NCI-H1105 (cell line): Measurements from ENCODE around the gene ARHGAP32.
"Not testable (repeated sequence)": the region's sequence is repeated elsewhere in the genome, so short reads cannot be mapped to it uniquely, and the experiment has no call there.

Experiments
- DNase-seq: peaks from one replicate; lab custom pipeline; 2025; lab: John Stamatoyannopoulos, UW

ARHGAP32 gene

GRCh38 chr11:129202646-129203045 lies 10.5 kb upstream of the ARHGAP32 start:
- DNase-seq = no peak

DNA sequence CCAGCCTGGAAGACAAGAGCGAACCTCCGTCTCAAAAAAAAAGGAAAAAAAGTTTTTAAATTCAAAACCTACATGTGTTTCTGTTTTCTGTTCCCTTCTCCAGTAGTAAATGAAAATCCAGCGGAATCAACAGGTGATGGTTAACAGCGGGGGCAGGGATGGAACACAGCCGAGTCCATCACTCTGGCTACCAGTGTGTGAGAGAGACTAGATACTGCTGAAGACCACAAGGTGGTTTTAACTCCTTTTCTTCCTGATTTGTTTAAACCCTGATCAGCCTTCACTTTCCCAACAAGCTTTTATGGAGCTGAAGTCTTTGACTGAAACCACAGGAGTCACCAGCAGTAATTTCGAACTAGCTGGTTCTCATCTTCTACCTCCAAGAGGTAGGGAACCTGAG lies 3.6 kb upstream of the ARHGAP32 start:
- DNase-seq = no peak

DNA sequence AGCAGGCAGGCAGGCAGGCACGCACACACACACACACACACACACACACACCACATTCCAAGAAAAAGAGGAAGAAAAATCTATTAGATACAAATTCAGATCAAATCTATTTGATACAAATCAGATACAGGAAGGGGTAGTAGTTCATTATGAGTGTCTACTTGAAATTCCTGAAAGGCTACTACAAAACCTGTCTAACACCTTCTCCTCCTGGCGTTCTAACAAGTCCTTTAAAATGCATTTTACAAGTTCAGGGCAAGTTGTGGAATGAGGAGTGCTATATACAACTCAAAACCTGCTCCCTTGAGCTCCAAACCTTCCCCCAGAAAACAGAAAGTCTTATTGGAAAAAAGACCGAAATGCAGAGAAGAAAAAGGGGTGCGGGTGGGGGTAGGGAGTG lies 476 bp downstream of the ARHGAP32 start:
- DNase-seq = no peak

DNA sequence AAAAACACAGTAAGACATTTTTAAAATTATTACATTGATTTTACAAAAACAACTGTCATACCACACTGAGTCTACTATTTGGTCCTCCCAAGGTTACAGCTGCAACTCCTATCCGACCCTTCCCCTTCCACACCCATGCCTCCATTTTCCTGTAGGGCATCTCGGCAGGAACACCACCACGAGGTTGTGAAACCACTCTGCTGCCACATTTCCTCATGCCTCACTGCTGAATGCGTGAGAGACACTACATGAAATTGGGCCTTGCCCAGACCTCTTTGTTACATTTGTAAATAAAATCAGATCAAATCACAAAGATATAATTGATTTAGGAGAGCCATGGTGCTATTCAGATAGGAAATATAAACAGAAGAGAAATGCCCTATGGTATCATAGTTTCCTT lies 2.0 kb downstream of the ARHGAP32 start:
- DNase-seq = no peak

DNA sequence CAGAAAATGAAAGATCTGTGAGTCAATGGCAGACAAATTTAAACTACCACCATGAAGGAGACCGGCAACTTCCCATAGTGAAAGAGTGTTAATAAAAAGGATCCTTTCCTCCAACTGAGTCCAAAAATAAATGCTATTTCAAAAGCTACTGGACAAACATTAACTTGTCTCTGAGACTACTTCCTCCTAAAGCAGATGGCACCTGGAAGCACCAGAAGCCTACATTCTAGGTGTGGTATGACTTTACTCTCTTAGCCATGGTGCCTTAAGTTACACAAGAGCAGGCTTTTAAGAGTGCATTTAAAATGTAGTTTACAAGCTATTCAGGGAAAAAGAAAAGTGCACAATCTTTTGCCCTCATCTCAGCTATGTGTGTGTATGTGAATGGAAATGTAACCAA lies 2.5 kb downstream of the ARHGAP32 start:
- DNase-seq = no peak

- DNase-seq = not testable (repeated sequence)
These were observed 7.0 kb downstream of the ARHGAP32 start for GRCh38 chr11:129185082-129185481.

DNA sequence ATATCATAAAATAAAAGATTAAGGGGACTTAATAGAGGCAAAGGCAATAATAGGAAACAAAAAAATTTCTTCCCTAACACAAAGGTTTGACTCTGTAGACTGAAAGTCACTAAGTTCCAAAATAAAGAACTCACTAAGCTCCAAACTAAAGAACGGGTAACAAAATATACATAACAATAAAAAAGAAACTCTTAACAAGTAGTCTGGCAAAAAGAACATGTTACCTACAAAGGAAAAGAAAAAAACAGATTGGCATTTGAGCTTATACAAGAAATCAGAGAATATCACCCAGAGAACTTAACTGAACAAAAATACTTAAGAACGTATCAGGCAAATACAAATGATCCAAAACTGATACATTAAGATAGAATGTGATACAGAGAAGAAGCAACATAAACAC lies 7.5 kb downstream of the ARHGAP32 start:
- no peak for DNase-seq

GRCh38 chr11:129167315-129167714 lies 24.8 kb downstream of the ARHGAP32 start:
- DNase-seq = no peak

DNA sequence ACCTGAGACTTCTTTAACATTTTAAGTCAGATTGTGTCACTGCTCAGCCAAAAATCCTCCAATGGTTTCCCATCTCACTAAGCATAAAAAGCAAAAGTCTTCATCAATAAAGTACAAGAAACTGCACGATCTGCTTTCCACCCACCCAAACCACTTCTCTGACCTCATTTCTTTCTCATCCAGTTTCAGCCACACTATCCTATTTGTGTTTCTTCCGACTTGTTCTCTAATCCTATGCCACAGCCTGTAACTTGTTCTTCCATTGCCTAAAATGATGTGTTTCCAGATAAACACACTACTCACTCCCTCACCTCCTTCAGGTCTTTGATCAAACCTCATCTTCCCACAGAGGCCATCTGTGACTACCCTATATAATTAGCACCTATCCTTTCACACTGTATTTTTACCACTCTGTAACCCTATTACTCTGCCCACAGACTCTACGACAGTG lies 28.4 kb downstream of the ARHGAP32 start:
- DNase-seq = no peak

GRCh38 chr11:129157080-129157479 lies 35.0 kb downstream of the ARHGAP32 start:
- DNase-seq = not testable (repeated sequence)

DNA sequence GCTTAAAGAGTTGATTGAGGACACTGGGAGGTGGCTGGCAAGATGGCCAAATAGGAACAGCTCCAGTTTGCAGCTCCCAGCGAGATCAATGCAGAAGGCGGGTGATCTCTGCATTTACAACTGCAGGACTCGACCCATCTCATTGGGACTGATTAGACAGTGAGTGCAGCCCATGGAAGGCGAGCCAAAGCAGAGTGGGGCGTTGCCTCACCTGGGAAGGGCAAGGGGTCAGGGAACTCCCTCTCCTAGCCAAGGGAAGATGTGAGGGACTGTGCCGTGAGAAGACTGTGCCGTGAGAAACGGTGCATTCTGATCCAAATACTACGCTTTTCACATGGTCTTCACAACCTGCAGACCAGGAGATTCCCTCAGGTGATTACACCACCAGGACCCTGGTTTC lies 36.4 kb downstream of the ARHGAP32 start:
- no peak for DNase-seq

DNA sequence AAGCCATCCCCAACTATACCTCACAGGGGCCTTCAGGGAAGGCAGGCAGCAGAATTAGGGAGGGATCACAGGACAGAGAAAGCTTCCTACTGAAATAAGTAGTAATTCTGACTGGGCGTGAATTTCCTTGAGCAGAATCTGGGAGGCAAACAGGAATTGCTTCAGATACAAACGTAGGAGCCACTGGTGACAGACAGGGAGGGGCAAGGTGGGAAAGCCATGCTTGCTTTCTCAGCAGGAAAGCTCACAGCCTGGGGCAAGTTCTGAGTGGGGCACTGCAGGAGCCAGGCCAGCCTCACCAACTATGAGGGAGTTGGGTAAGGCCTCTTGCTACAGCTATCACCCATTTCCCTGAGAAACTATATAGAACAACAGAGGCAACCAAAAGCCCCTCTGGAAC lies 43.6 kb downstream of the ARHGAP32 start:
- DNase-seq = no peak

GRCh38 chr11:129146191-129146590 lies 45.9 kb downstream of the ARHGAP32 start:
- no peak for DNase-seq

DNA sequence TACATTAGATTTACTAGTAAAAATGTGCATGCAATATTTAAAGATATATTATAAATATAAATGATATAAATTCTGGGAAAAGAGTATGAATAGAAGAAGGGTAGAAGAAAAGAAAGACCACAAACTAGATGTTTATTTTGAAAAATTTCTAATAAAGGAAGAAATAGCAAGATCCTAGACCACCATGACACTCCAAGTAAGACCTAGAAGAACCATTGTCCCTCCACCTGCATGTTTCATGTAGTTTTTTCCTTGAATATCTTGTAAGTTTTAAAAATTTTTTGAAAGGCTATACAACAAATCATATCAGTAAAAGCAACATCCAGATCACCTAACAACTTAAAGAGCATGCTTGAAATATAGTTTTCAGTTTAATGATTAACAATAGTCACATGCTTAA lies 46.8 kb downstream of the ARHGAP32 start:
- DNase-seq = no peak

GRCh38 chr11:129144256-129144655 lies 47.9 kb downstream of the ARHGAP32 start:
- DNase-seq = no peak

DNA sequence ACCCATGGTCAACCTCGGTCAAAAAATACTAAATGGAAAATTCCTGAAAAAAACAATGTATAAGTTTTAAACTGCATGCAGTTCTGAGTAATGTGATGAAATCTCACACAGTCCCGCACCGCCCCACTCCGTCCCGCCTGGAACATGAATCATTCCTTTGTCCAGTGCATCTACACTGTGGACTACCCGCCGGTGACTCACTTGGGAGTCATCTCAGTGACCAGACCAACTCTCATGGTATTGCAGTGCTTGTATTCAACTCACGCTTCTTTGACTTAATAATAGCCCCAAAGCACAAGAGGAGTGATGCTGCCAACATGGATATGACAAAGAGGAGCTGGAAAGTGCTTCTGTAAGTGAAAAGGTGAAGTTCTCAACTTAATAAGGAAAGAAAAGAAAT lies 48.8 kb downstream of the ARHGAP32 start:
- no peak for DNase-seq

GRCh38 chr11:129141748-129142523 lies 50.2 kb downstream of the ARHGAP32 start:
- DNase-seq = no peak

- DNase-seq = no peak
These were observed 60.8 kb downstream of the ARHGAP32 start for GRCh38 chr11:129131316-129131715.

- DNase-seq = not testable (repeated sequence)
These were observed 63.1 kb downstream of the ARHGAP32 start for GRCh38 chr11:129128881-129129620.

DNA sequence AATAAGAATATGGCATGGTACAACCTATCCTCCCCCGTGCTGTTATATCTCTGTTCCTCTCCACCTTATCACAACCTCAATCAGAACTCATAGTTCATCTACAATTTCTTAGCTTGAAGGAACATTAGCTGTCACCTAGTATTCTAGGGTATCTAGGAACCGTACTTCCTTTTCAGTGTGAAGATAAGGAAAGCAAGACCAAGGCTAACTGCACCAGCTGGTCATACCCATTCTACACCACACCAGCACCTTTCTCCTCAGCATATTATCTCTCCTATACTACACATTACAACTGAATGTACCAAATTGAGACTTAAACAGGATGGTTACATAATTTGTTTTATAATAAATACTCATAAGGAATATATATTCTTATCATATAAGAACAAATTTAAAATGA lies 73.1 kb downstream of the ARHGAP32 start:
- DNase-seq = no peak

- DNase-seq = peak; percentile 69
These were observed 74.4 kb downstream of the ARHGAP32 start for GRCh38 chr11:129117595-129118350.
